GM18909 (cell line): Measurements from ENCODE around the gene DLX6.
"Not testable (repeated sequence)": the region's sequence is repeated elsewhere in the genome, so short reads cannot be mapped to it uniquely, and the experiment has no call there.

Experiments
- ATAC-seq: cut with Tn5 transposase; IDR thresholded peaks from one replicate; pipeline ENCODE4 v1.9.1; 2021; ENCODE audit warnings: mild to moderate bottlenecking; ENCODE audit not compliant: unreplicated experiment, poor library complexity

DLX6 gene

DNA sequence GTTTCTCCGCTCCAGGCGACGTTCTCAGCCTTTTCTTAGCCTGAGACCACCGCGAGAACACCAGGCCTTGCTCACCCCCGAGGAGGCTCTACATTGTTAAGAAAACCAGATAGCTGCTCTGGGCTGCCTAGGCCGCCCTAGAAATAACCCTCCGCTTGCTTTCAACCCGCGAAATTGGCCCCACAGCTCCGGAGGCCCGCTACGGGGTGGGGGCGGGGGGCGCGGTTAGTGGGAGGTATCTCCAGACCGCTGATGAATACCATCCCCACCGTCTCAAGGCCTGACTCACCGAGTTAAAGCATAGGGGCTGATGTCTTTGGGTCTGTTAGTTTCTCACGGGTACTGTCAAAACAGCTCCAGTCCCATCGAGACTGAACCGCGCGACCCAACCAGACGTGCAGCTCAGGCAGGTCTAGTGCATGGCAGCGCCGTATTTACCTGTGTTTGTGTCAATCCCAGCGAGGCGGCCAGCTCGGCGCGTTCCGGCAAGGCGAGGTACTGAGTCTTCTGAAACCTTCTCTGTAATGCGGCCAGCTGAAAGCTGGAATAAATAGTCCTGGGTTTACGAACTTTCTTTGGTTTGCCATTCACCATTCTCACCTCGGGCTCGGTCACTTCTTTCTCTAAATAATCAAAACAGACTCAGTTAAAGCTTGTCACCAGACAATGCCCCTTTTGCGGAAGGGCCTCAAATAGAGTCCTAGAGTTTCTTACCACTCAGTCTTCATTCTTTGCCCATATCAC is 16.6 kb downstream of the DLX6 start:
- no peak for ATAC-seq

- ATAC-seq = no peak
These were observed 17.3 kb downstream of the DLX6 start for GRCh38 chr7:97022491-97023306.

DNA sequence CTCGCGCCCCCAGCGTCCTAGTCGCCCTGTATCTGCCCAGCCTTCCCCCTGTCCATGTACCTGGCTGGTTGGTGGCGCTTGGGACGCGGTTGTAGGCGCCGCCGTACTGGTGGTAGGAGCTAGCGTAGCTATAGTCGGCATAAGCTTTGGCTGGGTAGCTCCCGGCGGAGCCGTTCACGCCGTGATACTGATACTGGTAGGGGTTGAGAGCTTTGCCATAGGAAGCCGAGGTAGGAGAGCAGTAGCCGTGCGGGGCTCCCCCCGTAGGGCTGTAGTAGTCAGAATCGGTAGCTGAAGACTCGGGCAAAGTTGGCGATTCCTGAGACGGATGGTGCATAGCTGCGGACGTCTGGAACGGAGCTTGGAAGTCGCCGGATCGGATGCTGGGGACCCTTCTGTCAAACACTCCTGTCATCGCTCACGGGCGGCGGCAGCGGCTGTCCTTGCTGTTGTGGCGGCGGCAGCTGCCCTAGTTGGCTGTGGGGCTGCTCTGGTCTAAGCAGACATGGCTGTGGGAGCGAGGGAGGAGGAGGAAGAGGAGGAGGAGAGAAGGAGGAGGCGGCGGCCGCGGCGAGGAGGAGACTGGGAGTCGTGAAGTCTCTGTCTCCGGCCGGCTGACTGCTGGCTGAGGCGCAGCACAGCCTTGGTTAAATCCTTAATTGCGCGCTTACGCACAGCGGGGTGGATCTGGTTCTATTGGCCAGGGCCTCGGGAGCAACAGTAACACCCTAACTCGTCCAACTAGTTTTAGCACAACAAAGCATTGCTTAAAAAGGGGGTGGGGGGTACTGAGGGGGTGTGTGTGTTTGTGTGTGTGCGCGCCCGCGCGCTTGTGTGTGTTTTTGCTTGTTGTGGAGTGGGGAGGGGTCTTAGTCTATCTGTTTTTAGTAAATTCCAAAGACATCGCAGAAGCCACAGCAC is 19.1 kb downstream of the DLX6 start, which contains the start of gene DLX5:
DLX5 (minus strand) TSS at position 623 of the 921 bp plus-strand sequence; CDS start at position 415, 208 bp downstream.
- no peak for ATAC-seq

DNA sequence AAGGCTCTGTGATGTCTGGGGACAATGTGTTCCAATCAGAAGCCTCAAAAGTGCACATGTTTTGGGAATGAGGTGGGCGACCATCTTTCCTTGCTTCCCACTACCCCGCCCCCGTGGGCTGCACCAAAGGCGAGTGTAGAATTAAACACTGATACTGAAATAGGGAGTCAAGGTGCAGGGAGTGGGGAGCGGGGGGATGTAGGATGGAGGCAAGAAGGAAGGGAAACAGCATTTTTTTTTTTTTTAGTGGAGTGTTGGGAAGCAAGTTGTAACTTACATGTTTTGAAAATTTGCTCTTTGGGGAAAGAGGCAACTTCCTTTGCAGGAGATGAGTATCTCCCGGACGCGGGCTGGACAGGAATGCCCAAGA is 19.8 kb downstream of the DLX6 start:
- no peak for ATAC-seq

DNA sequence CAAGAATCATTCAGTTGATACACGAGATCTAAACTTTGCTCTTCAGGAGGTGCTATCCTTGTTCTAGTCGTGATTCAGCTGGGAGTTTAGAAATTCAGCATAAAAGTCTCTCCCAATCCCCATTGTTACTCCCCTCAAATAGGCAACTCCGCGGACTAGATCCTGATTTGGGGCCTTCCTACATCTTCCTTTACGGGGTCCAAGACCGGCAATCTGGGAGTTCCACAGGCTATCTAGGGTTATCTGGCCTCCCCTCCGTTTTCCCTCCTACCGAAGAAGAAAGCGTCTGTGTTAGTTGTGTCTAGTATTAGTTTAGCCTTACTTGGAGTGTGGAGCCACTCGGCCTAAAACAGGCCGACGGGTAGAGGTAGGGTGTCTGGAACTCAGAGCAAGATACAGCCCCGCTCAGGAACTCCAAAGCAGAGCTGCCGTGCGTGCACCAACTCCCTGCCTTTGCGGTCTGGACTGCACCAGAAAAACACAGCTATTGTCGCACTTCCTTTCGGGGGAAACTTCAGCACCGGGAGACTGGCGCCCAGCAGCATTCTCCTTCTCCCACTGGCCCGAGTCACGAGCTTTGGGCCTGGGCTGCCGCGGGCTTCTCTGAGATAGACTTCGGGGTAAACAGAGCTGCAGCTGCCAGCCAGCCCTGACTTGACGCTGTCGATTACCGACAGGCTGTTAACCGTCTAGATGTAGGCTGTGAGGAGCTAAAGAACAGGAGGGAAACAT is 20.8 kb downstream of the DLX6 start:
- no peak for ATAC-seq

DNA sequence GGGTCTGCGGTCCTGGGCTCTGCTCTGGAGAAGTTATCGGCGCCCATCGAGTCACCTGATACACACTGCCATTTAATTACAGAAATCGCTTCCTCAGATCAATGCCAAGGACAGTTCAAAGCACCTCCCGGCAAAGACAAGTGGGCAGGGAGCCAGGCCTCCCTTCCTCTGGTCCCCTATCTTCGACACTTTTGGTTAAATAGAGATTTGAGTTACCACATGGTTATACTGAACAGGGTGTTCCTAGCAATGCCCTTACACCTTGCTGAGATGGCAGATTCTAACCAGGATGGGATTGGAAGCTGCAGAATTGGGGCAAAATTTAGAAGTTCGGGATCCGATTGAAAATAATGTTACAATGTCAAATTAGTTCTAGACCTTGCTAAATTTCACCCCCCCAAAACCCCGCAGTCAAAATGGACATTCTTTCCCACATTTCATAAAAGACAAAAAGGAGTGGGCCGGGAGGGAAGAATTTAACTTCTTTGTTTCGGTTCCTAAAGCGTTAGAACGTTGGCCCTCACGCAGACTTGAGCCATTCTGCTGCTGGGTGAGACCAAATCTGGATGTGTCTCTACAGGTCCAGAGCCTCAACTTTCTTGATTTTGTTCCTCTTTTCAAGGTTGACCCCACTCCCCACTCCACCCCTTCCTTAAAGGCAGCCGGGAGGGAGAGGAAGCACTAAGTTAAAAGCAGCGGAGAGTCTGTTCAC is 21.5 kb downstream of the DLX6 start:
- ATAC-seq = peak; percentile 5

DNA sequence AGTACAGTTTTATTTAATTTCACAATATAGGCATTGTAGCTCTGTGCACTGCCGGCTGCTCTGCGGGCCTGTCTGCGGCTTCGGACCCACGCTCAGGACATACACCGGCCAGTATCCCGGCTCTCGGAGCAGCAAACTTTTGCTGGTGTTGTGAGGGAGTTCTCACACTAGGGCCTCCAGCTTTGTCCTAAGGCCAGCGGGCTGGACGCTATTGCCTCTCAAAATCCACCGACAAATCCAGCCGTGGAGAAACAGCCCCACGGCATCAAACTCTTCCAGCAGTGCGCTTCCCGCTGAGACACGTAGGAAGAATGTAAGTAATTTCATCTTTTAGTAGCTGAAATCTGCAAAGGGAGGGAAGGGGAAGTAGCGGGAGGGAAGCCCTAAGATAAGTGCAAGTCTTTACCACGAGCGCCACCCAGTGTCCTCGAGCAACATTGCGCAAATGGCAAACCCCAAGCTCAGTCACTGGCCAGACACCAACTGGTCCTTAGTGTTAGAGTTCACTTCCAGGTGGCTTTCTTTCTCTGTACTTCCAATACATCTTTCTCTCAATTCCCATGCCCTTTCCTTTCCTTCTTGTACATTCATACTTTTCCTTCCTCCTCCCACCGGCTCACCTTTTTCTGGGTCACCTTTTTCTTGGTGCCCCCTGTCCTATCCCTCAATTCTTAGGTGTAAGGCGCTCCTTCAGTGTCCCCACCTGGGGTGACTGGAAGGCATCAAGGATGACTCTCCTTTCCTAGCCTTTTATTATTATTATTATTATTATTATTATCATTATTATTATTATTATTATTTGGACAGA is 22.3 kb downstream of the DLX6 start:
- peak; percentile 89 for ATAC-seq

GRCh38 chr7:97034213-97034852 is 29.0 kb downstream of the DLX6 start:
- not testable (repeated sequence) for ATAC-seq

- ATAC-seq = no peak
These were observed 34.2 kb downstream of the DLX6 start for GRCh38 chr7:97039374-97040065.

GRCh38 chr7:97043281-97043680 is 37.9 kb downstream of the DLX6 start:
- ATAC-seq = no peak
